T-helper 2 cell (primary cell): ENCODE results near the gene RANBP10.
"Not testable (repeated sequence)": the region's sequence is repeated elsewhere in the genome, so short reads cannot be mapped to it uniquely, and the experiment has no call there.

Source experiments
- DNase-seq, 5 experiments: peaks; one replicate each; pipeline versions ENCODE4 v3.0.0 to v3.0.0-alpha.2; 2012 to 2022

RANBP10 gene

GRCh38 chr16:67775273-67775672 lies 31.1 kb downstream of the RANBP10 start:
- DNase-seq, result no peak

GRCh38 chr16:67774457-67774853 lies 31.9 kb downstream of the RANBP10 start:
- DNase-seq, result no peak

GRCh38 chr16:67773569-67774456 lies 32.5 kb downstream of the RANBP10 start:
- DNase-seq, result no peak

- DNase-seq, result no peak
These were observed 33.3 kb downstream of the RANBP10 start for GRCh38 chr16:67773099-67773498.

- DNase-seq, result no peak
These were observed 35.9 kb downstream of the RANBP10 start for GRCh38 chr16:67770346-67770991.

GRCh38 chr16:67767953-67768352 lies 38.4 kb downstream of the RANBP10 start:
- DNase-seq, result no peak

GRCh38 chr16:67766291-67766690 lies 40.1 kb downstream of the RANBP10 start:
- DNase-seq, result no peak

- DNase-seq, result no peak
These were observed 42.1 kb downstream of the RANBP10 start for GRCh38 chr16:67764158-67764667.

- DNase-seq, result no peak
These were observed 43.3 kb downstream of the RANBP10 start for GRCh38 chr16:67763066-67763465.

- DNase-seq, result no peak
These were observed 44.0 kb downstream of the RANBP10 start for GRCh38 chr16:67762385-67762784.

GRCh38 chr16:67761924-67762323 lies 44.4 kb downstream of the RANBP10 start:
- no peak for DNase-seq

- no peak for DNase-seq
These were observed 45.5 kb downstream of the RANBP10 start for GRCh38 chr16:67760956-67761230.

GRCh38 chr16:67760206-67760955 lies 46.0 kb downstream of the RANBP10 start:
- DNase-seq, result no peak

- no peak for DNase-seq
These were observed 47.4 kb downstream of the RANBP10 start for GRCh38 chr16:67758966-67759365.

- no peak for DNase-seq
These were observed 48.4 kb downstream of the RANBP10 start for GRCh38 chr16:67758006-67758405.

- DNase-seq, result no peak
These were observed 53.7 kb downstream of the RANBP10 start for GRCh38 chr16:67752641-67753040.

GRCh38 chr16:67751331-67751730 lies 55.0 kb downstream of the RANBP10 start:
- not testable (repeated sequence) for DNase-seq

- DNase-seq, result no peak
These were observed 55.9 kb downstream of the RANBP10 start for GRCh38 chr16:67750466-67750865.

GRCh38 chr16:67749436-67750078 lies 56.8 kb downstream of the RANBP10 start:
- no peak for DNase-seq

GRCh38 chr16:67748834-67749233 lies 57.5 kb downstream of the RANBP10 start:
- DNase-seq, result no peak

GRCh38 chr16:67746846-67747245 lies 59.5 kb downstream of the RANBP10 start:
- DNase-seq, result no peak

- no peak for DNase-seq
These were observed 65.2 kb downstream of the RANBP10 start for GRCh38 chr16:67741118-67741517.

GRCh38 chr16:67740391-67740790 lies 66.0 kb downstream of the RANBP10 start:
- no peak for DNase-seq
